ENCODE measurements around the gene GRK5.

GRCh38 chr10:119454316-119454715 is 246.9 kb downstream of the GRK5 start:
- TF ChIP-seq CTCF (IDR thresholded peaks at IDR 0.05) (no peak), POLR2A (IDR thresholded peaks at IDR 0.05) (no peak)

Data from right lobe of liver (tissue), 4 donors.